Lower lobe of right lung (tissue), 2 donors: ENCODE data around the gene ATG3. TPM values are rescaled to one million over a fixed set of nuclear protein-coding genes. Genes with fewer than 3 reads are reported as not detected.

Experiments used
- ATAC-seq, 2 donors: fragments of 200-7000 bp; cut with Tn5 transposase; one replicate each; pipeline ENCODE4 v1.9.1; 2020 to 2022; ENCODE audit warnings: mild to moderate bottlenecking in 2 of 2, moderate library complexity in 2 of 2
- DNase-seq: peaks from one replicate; pipeline ENCODE4 v3.0.0-alpha.2; 2020
- H3K27ac ChIP-seq: fragments of 200-600 bp; one replicate; pipeline ENCODE4 v1.8.0; 2022
- H3K27me3 ChIP-seq: fragments of 200-600 bp; one replicate; pipeline ENCODE4 v1.8.0; 2022; ENCODE audit warnings: low read depth
- H3K36me3 ChIP-seq: fragments of 200-600 bp; one replicate; pipeline ENCODE4 v1.8.0; 2022; ENCODE audit warnings: mild to moderate bottlenecking
- H3K4me1 ChIP-seq: fragments of 200-600 bp; one replicate; pipeline ENCODE4 v1.8.0; 2022
- H3K4me3 ChIP-seq: fragments of 200-600 bp; one replicate; pipeline ENCODE4 v1.8.0; 2022; ENCODE audit warnings: mild to moderate bottlenecking
- H3K9me3 ChIP-seq: fragments of 200-600 bp; one replicate; pipeline ENCODE4 v1.8.0; 2022
- intact Hi-C: fragments of 100-400 bp; cut with DNase I; formaldehyde crosslinking; loops from one replicate; pipeline ENCODE4 v1.11.0; 2022
- long read RNA-seq: library from polyadenylated mRNA; unstranded; transcript quantifications from one replicate; pipeline ENCODE4 v2.0.0, GENCODE V29; 2021
- total RNA-seq: library from RNA; stranded (reverse); fragmentation: NEBNext Ultra II Directional; extraction: Animal tissue kit (Norgen Biotek cat#: 25700); gene quantifications from one replicate; pipeline ENCODE4 v1.2.1, GENCODE V29; 2021
- TF ChIP-seq, protein P1 (sequence below): fragments of 200-600 bp; IDR thresholded peaks from one replicate; pipeline ENCODE4 v1.8.0; 2022; ENCODE audit warnings: antibody characterized with exemption, mild to moderate bottlenecking
- donor health status: DM: no; HTN: yes; CAD: no; lungs with severe emphysema.

The ATG3 gene
- 58.4 TPM for total RNA-seq
- long read RNA-seq, transcript ATG3-201 (12 exons, 1,570 nt): major isoform, 93 of 113 reads
- long read RNA-seq, transcript ATG3-207 (2 exons, 2,758 nt): minor isoform, 7 of 113 reads
- long read RNA-seq, partial matches to known transcripts: 2 of 113 reads
- long read RNA-seq, other reads (novel, unspliced or antisense): 8 of 113 reads

DNA sequence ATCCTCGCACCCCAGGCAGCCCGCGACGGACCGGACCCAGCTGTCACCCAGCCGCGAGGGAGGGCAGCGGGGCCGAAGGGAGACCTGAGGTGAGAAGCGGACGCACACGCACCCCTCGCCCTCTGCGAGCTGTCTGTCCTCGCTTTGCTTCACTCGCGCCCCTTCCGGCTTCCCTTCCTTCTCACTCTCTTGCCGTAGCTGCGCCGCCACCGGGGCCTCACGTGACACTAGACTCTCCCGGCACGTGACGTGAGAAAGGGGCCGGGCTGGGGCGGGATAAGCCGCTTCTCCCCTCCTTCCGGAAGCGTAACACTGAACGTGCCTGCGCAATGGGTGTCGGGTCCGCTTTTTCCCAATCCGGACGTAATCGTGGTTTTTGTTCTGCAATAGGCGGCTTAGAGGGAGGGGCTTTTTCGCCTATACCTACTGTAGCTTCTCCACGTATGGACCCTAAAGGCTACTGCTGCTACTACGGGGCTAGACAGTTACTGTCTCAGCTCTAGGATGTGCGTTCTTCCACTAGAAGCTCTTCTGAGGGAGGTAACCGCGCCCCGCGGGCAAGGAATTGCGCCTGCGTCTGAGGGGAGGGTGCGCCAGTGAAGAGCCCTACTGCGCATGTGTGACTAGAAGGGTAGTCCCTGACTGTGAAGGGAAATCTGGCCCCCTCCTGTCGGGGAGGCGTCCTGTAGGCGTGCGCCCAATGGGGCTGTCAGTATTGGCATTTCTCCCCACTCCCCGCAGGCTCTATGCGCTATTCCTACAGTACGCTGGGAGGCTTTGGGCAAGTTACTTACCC lies at the start of gene ATG3, which contains the start of gene SLC35A5:
Gene ATG3, minus strand, starts transcription at position 229 of the 796 bp plus-strand sequence. CDS start 434 bp downstream, outside the sequence.
Gene SLC35A5, plus strand, starts transcription at position 312 of the 796 bp plus-strand sequence. CDS start 1,359 bp downstream, outside the sequence.
- Histone ChIP-seq H3K27me3 (no peaks in the 10 kb centered on the region), H3K4me1 (peaks cover 44% of the 10 kb centered on the region), H3K4me3 (peak within 1 kb of the TSS; percentile 80), H3K27ac (peak within 1 kb of the TSS; percentile 94), H3K9me3 (no peaks in the 10 kb centered on the region), H3K36me3 (peaks cover 25% of the 10 kb centered on the region)
- intact Hi-C loops: no loop called here
- peak; percentile 97 to 98 for ATAC-seq
- peak; percentile 99 for DNase-seq
- TF ChIP-seq, protein P1, sequence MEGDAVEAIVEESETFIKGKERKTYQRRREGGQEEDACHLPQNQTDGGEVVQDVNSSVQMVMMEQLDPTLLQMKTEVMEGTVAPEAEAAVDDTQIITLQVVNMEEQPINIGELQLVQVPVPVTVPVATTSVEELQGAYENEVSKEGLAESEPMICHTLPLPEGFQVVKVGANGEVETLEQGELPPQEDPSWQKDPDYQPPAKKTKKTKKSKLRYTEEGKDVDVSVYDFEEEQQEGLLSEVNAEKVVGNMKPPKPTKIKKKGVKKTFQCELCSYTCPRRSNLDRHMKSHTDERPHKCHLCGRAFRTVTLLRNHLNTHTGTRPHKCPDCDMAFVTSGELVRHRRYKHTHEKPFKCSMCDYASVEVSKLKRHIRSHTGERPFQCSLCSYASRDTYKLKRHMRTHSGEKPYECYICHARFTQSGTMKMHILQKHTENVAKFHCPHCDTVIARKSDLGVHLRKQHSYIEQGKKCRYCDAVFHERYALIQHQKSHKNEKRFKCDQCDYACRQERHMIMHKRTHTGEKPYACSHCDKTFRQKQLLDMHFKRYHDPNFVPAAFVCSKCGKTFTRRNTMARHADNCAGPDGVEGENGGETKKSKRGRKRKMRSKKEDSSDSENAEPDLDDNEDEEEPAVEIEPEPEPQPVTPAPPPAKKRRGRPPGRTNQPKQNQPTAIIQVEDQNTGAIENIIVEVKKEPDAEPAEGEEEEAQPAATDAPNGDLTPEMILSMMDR: peak; percentile 4

DNA sequence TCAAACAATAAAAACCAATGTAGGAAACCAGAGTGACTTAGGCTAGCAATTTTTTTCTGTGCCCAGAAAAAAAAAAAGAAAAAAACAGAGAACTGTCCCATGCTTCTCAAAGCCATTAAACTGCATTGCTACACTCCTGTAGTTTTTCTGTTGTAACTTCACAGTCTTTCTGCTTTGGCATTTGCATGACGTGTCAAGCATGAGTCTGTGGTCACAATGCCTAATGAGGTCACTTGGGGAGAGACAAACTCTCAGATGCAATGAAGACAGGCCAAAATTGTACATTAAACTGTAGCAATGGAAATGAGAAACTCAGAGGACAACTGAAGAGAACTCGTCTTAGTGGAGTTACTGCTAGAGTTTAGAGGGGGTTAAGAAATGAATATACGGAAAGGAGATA lies 48.4 kb upstream of the ATG3 start:
- Histone ChIP-seq H3K27ac (no peak overlapping the region), H3K9me3 (no peaks in the 10 kb centered on the region), H3K36me3 (no peaks in the 10 kb centered on the region), H3K4me3 (no peak overlapping the region), H3K4me1 (no peaks in the 10 kb centered on the region), H3K27me3 (no peaks in the 10 kb centered on the region)
- TF ChIP-seq, protein P1: no peak
- ATAC-seq (no peak), DNase-seq (no peak)
- intact Hi-C loops: no loop called here

DNA sequence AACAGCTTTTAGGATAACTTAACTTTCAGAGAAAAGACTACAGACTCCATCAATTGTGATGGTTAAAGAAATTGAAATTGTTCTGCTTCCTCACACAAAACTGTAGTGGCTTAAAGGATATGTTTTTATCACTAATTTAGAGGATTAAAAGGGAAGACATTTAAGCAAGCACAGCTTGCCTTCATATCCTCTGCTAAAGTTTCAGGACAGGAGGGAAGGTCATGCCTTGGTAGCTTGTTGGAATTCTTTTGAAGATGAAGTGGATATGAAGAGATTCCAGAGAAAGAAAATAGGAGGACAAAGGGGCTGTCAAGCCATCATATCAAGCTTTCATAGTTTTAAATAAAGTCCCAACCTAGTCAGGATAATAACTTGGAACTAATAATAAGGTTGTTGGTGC lies 46.1 kb upstream of the ATG3 start:
- Histone ChIP-seq H3K27me3 (no peaks in the 10 kb centered on the region), H3K4me1 (no peaks in the 10 kb centered on the region), H3K9me3 (no peaks in the 10 kb centered on the region), H3K27ac (no peak overlapping the region), H3K4me3 (no peak overlapping the region), H3K36me3 (no peaks in the 10 kb centered on the region)
- TF ChIP-seq, protein P1: no peak
- no peak for DNase-seq
- intact Hi-C loops: no loop called here
- no peak for ATAC-seq

DNA sequence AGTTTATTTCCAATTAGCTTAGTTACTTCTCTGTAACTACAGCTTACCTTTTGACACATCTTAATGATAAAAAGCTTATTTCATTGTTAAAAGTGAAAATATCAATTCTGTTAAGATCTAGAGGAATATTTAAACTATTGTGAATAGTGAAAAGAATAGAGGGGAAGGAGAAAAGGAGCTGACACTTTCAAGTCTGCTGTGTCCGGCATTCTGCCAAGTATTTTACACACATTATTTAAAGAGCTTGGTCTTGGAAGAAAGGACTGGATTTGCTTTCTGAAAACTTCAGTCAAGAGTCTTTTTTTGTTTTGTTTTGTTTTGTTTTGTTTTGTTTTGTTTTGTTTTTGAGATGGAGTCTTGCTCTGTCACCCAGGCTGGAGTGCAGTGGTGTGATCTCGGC lies 44.3 kb upstream of the ATG3 start:
- ATAC-seq: no peak
- intact Hi-C loops: no loop called here

DNA sequence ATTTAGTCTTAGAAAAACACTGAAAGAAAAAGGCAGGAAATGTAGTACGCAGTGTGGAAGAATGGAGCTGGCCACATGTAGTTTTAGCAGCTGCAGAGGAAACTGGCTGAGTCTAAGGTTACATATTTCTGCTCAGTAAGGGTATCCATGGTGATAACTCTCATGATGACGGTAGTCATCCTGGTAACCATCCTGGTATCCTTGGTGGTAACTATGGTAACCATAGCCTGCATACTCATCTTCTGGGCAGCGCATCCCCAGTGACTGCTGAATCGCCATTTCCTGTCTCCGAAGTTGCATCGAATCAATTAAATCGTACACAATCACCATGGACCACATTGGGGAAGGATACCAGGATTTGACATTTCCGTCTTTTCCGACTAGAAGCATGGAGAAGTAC lies 43.5 kb upstream of the ATG3 start:
- ATAC-seq: no peak
- no peak for DNase-seq
- TF ChIP-seq, protein P1: no peak

More for the DNA sequence above, 44.3 kb upstream of the ATG3 start:
- no peaks in the 10 kb centered on the region for H3K9me3 ChIP-seq
- DNase-seq: no peak
- no peak overlapping the region for H3K4me3 ChIP-seq
- no peaks in the 10 kb centered on the region for H3K36me3 ChIP-seq
- no peak overlapping the region for H3K27ac ChIP-seq
- H3K27me3 ChIP-seq: no peaks in the 10 kb centered on the region
- TF ChIP-seq, protein P1: no peak
- H3K4me1 ChIP-seq: no peaks in the 10 kb centered on the region

More for the DNA sequence above, 43.5 kb upstream of the ATG3 start:
- Histone ChIP-seq H3K36me3 (no peaks in the 10 kb centered on the region), H3K4me1 (no peaks in the 10 kb centered on the region), H3K27me3 (no peaks in the 10 kb centered on the region), H3K27ac (peak overlapping the region; percentile 12), H3K9me3 (no peaks in the 10 kb centered on the region), H3K4me3 (no peak overlapping the region)
- intact Hi-C loops: no loop called here
